Peyer's patch (tissue), 4 donors: ENCODE results near the gene ARHGDIG. TPM values are rescaled to one million over a fixed set of nuclear protein-coding genes. Genes with fewer than 3 reads are reported as not detected.
"Not testable (repeated sequence)": the region's sequence is repeated elsewhere in the genome, so short reads cannot be mapped to it uniquely, and the experiment has no call there.

Experiments used
- DNase-seq, 3 donors: peaks; one replicate each; pipeline ENCODE4 v3.0.0-alpha.2; 2017 to 2019
- H3K27ac ChIP-seq, 4 donors: fragments of 200-600 bp; sonication (generic); one replicate each; pipeline ENCODE4 v1.5.1; 2016 to 2019
- H3K27me3 ChIP-seq, 2 donors: fragments of 200-600 bp; sonication (generic); one replicate each; pipeline ENCODE4 v1.5.1; 2019
- H3K36me3 ChIP-seq, 3 donors: fragments of 200-600 bp; sonication (generic); one replicate each; pipeline ENCODE4 v1.5.1; 2016 to 2019
- H3K4me1 ChIP-seq, 4 donors: fragments of 200-600 bp; sonication (generic); one replicate each; pipeline ENCODE4 v1.5.1; 2016 to 2019
- H3K4me3 ChIP-seq, 4 donors: fragments of 200-600 bp; sonication (generic); 1 replicate in 3 of 4; 2 replicates in 1 of 4; pipeline ENCODE4 v1.5.1; 2016 to 2019; ENCODE audit warnings: mild to moderate bottlenecking in 1 of 4
- H3K9me3 ChIP-seq, 4 donors: fragments of 200-600 bp; sonication (generic); one replicate each; pipeline ENCODE4 v1.5.1; 2016 to 2019; ENCODE audit warnings: mild to moderate bottlenecking in 1 of 4
- POLR2A ChIP-seq, 2 donors: fragments of 450-650 bp; IDR thresholded peaks; one replicate each; pipeline ENCODE4 v1.5.1; 2017; ENCODE audit warnings: antibody characterized with exemption in 2 of 2, mild to moderate bottlenecking in 2 of 2, moderate library complexity in 2 of 2
- total RNA-seq, 4 donors: library from RNA; depleted of rRNA; stranded (reverse); fragments of >200 nt; gene quantifications; one replicate each; pipeline ENCODE4 v1.1.0, GENCODE V29; 2016
- TF ChIP-seq, protein P1 (sequence below), 6 experiments: fragments of 450-650 bp in 4 of 6; fragments of 200-600 bp in 2 of 6; sonication (generic) in 1 of 6; IDR thresholded peaks; one replicate each; pipeline ENCODE4 v1.5.1; 2017 to 2019; ENCODE audit warnings: antibody characterized with exemption in 6 of 6, mild to moderate bottlenecking in 3 of 6, moderate library complexity in 1 of 6

The ARHGDIG gene
- total RNA-seq, 4 donors from 2014 or later, result 3.7 to 112 (median 67.5) TPM; not detected in 1

DNA sequence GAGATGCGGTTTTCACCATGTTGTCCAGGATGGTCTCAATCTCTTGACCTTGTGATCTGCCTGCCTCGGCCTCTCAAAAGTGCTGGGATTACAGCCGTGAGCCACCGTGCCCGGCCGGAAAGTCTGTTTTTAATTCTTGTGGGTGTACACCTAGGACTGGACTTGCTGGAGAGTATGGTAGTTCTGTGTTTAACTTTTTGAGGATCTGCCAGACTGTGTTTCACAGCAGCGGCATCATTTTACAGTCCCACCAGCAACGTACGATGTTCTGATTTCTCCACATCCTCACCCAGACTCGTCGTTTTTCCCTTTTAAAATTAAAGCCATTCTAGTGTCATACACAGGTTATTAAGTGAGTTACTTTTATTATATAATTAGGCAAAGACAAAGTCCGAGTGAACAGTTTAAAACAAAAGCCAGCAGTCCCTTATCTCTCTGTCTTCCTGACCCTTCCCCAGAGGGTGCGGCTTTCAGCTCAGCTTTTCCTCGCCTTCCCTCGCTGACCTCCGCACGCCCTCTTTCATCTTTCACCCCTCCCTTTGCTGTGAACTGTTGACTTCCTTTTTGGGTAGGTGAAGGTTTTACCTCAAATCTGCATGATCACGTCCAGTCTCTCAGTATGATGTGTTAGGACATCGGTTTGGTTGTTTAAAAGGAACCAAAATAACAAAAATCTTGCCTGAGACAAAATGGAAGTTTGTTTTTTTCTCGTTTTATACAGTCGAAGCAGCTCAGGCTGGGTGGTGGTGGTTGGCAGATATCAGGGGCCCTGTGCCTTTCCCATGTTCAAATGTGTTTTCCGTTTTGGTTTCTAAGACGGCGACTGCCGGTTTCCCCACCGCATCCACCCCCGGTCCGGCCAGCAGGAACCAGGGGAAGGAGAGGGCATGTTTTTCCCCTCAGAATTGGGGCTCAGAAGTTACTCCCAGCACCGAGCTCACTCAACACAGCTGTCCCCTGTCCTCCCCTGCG is 27.7 kb upstream of the ARHGDIG start:
- TF ChIP-seq POLR2A (IDR thresholded peaks at IDR 0.05), result no peak
- TF ChIP-seq, protein P1, sequence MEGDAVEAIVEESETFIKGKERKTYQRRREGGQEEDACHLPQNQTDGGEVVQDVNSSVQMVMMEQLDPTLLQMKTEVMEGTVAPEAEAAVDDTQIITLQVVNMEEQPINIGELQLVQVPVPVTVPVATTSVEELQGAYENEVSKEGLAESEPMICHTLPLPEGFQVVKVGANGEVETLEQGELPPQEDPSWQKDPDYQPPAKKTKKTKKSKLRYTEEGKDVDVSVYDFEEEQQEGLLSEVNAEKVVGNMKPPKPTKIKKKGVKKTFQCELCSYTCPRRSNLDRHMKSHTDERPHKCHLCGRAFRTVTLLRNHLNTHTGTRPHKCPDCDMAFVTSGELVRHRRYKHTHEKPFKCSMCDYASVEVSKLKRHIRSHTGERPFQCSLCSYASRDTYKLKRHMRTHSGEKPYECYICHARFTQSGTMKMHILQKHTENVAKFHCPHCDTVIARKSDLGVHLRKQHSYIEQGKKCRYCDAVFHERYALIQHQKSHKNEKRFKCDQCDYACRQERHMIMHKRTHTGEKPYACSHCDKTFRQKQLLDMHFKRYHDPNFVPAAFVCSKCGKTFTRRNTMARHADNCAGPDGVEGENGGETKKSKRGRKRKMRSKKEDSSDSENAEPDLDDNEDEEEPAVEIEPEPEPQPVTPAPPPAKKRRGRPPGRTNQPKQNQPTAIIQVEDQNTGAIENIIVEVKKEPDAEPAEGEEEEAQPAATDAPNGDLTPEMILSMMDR (IDR thresholded peaks at IDR 0.05), result no peak
- H3K36me3 ChIP-seq, result peaks cover 0 to 45% (median 0%) of the 10 kb centered on the region in 3 donors
- H3K27me3 ChIP-seq, result no peaks in the 10 kb centered on the region
- H3K4me3 ChIP-seq, result peak overlapping the region in 1 of 4 donors; percentile 13
- peak in 2 of 3 donors; percentile 34 to 83 for DNase-seq
- peaks cover 0 to 16% (median 4%) of the 10 kb centered on the region in 4 donors for H3K4me1 ChIP-seq
- no peaks in the 10 kb centered on the region for H3K9me3 ChIP-seq
- H3K27ac ChIP-seq, result peak overlapping the region; percentile 58 to 90 (median 72)

DNA sequence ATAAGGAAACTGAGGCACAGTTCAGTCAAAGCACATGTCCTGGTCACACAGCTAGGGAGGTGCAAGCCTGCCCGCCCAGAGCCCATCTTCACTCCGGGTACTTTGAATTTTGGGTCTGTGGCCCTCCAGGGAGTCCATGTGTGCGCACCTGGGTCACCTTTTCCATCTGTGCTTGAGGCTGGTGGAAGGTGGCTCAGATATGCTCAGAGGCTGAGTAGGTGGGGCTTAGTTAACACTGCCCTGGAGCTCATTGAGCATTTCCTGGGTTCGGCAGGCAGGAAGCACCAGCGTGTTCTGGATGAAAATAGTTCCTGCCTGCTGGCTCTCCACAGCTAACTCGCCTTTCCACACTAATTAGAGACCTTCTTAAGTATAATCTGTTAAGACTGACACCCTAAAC is 26.6 kb upstream of the ARHGDIG start:
- Histone ChIP-seq H3K36me3 (peaks cover 0 to 47% (median 0%) of the 10 kb centered on the region in 3 donors), H3K27me3 (no peaks in the 10 kb centered on the region)

DNA sequence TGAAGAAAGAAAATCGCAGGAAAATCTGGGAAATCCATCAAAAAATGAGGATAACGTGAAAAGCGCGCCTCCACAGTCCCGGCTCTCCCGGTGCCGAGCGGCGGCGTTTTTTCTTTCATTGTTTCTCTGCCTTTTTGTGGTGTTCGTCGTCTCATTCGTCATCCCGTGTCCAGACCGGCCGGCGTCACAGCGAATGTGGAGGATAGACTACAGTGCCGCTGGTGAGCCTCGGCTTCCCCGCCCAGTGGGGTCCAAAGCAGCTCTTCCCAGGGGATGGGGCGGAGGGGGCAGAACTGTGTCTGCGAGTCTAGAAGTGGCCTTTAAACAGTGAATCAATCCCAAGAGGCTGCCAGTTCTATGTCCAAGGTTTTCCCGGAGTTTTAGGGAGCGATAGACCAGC is 25.9 kb upstream of the ARHGDIG start:
- Histone ChIP-seq H3K36me3 (peaks cover 0 to 50% (median 0%) of the 10 kb centered on the region in 3 donors), H3K9me3 (no peaks in the 10 kb centered on the region), H3K4me1 (peaks cover 0 to 16% (median 4%) of the 10 kb centered on the region in 4 donors), H3K4me3 (peak overlapping the region in 1 of 4 donors; percentile 1), H3K27me3 (no peaks in the 10 kb centered on the region), H3K27ac (peak overlapping the region in 1 of 4 donors; percentile 83)
- TF ChIP-seq, protein P1 (IDR thresholded peaks at IDR 0.05), result no peak
- TF ChIP-seq POLR2A (IDR thresholded peaks at IDR 0.05), result no peak
- no peak for DNase-seq

More for the DNA sequence above, 26.6 kb upstream of the ARHGDIG start:
- peak in 2 of 3 donors; percentile 58 to 61 for DNase-seq
- Histone ChIP-seq H3K9me3 (no peaks in the 10 kb centered on the region), H3K4me1 (peaks cover 0 to 16% (median 4%) of the 10 kb centered on the region in 4 donors), H3K4me3 (no peak overlapping the region), H3K27ac (peak overlapping the region in 3 of 4 donors; percentile 58 to 90 (median 83))
- TF ChIP-seq, protein P1 (IDR thresholded peaks at IDR 0.05), result no peak
- peak; percentile 12 to 73 for TF ChIP-seq POLR2A (IDR thresholded peaks at IDR 0.05)

DNA sequence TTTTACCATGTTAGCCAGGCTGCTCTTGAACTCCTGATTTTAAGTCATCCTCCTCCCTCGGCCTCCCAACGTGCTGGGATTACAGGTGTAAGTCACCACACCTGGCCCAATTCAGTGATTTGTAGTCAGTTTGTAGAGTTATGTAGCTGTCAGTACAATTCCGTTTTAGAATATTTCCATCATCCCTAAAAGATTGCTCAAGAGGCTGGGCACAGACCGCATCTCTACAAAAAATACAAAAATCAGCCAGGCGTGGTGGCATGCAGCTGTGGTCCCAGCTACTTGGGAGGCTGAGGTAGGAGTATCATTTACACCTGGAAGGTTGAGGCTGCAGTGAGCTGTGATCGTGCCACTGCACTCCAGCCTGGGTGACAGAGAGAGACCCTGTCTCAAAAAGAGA is 25.2 kb upstream of the ARHGDIG start:
- TF ChIP-seq POLR2A (IDR thresholded peaks at IDR 0.05), result no peak
- TF ChIP-seq, protein P1 (IDR thresholded peaks at IDR 0.05), result no peak
- Histone ChIP-seq H3K36me3 (peaks cover 0 to 50% (median 0%) of the 10 kb centered on the region in 3 donors), H3K27me3 (no peaks in the 10 kb centered on the region), H3K4me3 (peak overlapping the region in 1 of 4 donors; percentile 1), H3K27ac (no peak overlapping the region), H3K4me1 (peaks cover 0 to 16% (median 4%) of the 10 kb centered on the region in 4 donors), H3K9me3 (no peaks in the 10 kb centered on the region)
- DNase-seq, result no peak

DNA sequence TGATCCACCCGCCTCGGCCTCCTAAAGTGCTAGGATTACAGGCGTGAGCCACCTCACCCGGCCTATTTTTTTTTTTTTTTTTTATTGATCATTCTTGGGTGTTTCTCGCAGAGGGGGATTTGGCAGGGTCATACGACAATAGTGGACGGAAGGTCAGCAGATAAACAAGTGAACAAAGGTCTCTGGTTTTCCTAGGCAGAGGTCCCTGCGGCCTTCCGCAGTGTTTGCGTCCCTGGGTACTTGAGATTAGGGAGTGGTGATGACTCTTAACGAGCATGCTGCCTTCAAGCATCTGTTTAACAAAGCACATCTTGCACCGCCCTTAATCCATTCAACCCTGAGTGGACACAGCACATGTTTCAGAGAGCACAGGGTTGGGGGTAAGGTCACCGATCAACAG is 22.3 kb upstream of the ARHGDIG start:
- not testable (repeated sequence) for H3K9me3 ChIP-seq, H3K27me3 ChIP-seq, DNase-seq, H3K4me1 ChIP-seq, H3K27ac ChIP-seq, H3K4me3 ChIP-seq
- H3K36me3 ChIP-seq, result peaks cover 0 to 66% (median 0%) of the 10 kb centered on the region in 3 donors

DNA sequence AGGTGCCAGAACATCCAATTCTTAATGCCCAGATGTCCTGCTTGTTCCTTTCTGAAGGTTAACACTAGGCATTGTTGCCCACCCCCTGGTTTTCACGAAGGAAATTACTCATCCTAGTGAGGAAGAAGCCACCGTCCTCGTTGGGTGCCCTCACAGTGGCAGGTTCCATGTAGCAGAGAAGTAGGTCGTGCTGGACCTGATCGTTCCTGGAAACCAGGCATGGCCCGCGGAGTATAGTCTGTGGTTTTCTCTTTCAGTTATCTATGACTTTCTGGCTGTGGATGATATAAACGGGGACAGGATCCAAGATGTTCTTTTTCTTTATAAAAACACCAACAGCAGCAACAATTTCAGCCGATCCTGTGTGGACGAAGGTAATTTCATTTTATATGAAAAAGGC is 21.2 kb upstream of the ARHGDIG start:
- no peaks in the 10 kb centered on the region for H3K4me1 ChIP-seq
- peaks cover 0 to 76% (median 0%) of the 10 kb centered on the region in 3 donors for H3K36me3 ChIP-seq
- no peak for TF ChIP-seq POLR2A (IDR thresholded peaks at IDR 0.05)
- TF ChIP-seq, protein P1 (IDR thresholded peaks at IDR 0.05), result no peak
- no peaks in the 10 kb centered on the region for H3K9me3 ChIP-seq
- H3K27ac ChIP-seq, result no peak overlapping the region
- no peak overlapping the region for H3K4me3 ChIP-seq
- no peak for DNase-seq
- H3K27me3 ChIP-seq, result no peaks in the 10 kb centered on the region
